GM21423 (cell line): Measurements from ENCODE around the gene SIX1.

Experiments
- ATAC-seq: cut with Tn5 transposase; IDR thresholded peaks from one replicate; pipeline ENCODE4 v1.9.1; 2021; ENCODE audit warnings: mild to moderate bottlenecking, moderate library complexity; ENCODE audit not compliant: unreplicated experiment

Gene SIX1

DNA sequence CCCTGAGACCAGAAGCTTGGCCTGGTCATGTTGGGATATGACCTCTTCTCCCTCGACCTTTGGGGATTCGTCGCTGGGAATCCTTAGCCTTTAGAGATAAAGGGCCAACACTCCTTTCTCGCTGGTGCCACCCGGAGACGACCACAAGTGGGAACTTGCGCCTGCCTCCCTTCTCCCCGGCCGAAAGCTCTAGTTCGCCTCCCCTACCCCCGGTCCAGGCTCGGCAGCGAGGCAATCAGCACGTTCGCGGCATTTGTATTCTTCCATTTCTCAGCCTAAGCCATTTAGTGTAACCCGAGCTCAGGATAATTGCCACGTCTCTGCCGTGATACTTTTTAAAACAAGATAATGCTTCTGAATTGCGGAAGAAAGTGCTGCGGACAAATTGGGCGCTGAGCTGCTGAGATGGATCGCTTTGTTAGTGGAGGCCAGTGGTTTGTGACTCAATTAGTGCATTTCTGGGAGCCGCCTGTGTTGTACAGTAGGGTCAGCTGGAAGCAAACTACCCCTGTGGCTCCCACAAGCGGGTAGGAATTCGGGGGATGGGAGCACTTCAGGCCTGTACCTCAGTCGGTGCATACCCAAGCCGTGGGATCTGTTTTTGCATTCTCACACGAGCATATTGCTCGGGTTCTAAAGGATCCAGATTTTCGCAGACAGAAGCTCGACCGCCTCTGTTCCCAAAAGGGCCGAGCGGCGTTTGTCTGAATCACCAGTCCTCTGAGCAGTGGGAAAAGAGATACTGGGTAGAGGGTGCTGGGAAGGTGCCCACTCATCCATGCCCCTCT lies 6.8 kb upstream of the SIX1 start:
- ATAC-seq, result no peak

DNA sequence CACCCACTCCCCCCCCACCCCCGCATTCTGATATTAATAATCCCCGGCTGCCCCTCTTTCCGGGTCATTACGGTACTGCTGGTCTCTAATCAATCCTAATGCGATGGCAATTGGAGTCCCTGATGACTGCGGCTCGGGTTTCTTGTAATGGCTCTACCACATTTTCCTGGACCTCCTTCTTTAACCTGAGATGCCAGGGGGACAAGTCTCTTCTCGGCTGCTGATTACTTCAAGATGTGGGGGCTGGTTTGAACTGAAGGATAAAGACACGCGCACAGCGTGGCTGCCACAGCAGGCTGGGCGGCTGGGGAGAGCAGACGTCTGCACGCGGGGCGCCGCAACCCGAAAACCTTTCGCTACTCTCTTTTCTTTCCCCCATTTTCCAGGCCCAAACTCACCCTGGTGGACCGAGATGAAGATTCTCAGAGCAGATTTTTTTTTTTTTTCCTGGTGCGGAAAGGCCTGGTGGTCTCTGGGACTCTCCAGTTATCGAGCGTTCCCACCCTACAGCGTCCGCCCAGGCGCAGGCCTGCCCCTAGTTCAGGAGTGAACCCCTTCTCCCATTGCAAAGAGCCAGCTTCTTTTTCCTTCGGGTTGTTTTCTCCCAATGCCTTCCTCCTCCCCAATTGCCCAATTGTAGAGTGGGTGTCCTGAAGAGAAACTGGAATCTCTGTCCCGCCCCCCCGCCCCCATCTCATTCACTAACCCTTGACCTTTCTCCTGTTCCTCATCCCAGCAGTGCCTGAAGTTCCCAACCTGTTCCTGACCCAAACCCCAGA lies 6.0 kb upstream of the SIX1 start:
- ATAC-seq, result no peak

DNA sequence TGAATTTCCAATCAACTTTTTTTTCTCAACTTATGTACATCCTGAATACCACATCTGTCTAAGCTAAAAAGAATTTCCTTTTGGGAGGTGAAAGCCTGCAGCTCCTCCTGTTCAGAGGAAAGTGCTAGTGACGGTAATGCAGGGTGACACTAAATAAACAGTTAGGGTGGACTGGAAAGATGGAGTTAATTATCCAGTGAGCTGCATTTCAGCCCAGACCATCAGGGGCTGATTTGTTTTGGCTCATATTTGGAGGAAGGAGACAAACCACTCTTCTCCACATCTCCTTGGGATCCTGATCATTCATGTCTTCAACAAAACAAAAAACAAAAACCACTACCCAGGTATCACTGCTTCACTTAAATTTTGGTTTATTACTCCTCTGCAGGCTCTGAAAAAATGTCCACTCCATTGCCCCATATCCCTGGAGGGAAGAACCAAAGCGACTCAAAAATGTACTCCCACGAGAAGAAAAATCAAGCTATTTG lies 5.1 kb upstream of the SIX1 start:
- ATAC-seq, result no peak

DNA sequence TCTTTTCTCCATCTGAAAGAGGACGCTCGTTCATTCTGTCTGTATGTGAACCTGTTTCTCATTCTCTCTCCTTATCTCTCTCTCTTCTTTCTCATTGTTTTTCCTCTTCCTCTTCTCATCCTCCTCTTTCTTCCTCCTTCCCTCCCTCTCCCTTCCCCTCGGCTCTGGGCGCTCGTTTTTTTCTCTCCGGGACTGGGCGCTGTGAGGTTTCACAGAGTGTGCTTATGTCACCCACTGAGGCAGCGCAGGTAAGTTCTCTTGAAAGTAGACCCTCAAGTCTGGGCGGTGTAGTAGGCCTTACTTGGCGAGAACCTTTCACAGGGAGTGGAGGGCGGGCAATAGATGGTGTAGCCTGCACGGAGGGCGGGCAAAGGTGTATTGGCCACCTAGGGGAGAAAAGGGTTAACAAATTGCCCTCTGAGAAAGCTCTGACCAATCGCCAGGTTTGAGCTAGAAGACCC lies 4.5 kb upstream of the SIX1 start:
- no peak for ATAC-seq

DNA sequence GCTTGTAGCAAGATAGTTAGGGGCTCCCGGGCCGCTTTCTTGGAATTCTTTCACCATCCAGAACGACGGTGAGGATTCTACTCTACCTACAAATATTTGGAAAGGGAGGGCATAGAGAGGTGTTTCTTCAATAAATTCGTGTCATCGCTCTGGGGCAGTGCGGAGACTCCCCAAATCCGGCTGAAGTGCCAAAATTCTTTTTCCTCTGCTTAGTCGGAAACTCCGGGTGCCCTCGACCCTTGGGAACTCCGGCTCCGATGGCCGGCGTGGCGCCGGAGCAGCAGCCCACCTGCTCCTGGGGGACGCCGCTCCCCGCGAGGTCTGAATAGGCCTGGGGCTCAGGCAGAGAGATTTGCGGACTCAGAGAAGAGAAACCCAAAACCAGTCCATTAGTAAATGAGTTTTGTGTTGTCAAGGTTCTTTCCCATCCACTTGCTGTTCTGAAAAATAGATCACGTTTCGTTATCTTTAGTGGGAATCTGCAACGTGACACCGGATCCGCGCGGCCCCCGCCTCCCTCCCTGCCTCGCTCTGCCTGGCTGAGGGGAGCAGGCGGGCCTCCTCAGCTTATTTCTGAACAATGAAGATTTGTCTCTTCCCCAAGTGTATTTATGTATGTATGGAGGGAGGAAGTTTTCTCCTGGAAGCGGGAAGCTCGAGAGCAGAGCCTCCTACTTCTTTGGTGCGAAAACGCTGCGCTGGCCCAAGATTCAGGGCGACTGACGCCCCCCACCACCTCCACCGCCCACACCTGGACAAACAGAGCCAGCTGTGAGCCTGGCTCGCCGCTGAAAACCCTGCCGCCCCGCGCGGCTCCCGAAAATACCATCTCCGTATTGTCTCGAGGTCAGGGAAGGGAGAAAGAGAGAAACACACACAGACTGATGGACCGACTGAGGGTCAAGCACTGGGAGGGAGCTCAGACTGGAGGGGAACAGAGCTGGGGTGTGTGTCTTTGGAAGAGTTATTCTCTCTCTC lies 3.7 kb upstream of the SIX1 start:
- no peak for ATAC-seq

DNA sequence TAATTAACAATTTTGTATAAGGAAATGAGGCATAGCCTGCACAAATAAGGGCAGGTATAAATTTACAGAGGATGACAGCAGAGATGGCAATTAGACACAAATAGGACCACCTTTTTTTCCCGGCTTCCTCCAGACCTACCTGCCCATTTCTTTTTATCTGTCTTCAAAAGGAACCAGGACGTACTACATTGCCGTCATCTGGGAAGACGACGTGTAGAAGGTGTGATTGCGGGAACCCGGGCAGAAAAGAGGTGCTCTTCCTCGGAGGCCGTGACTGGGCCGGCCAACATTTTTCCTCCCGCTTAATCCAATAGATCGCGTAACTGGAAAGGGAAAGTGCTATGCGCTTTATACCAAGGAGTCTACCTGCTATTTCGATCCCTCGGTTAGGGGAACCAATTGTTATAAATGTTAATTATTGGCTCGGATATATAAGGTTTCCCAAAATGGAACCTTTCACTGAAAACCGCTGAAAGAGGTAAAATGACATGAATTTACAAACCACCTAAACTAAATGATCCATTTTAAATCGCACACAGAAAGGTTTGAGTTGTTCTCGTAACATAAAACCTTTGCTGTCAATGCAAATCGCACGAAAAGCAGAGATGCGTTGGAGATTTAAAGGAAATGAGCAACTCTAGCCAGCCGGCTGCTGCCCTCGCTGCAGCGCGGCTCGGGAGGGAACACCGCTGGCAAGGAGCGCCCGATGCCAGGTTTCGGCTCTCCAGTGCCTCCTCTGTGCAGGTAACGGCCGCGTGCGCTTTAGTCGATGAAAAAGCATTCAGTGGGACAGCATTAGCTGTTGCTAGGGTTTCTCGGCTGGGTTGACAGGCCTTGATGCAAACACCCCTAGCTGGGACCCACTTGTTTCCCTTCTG lies 2.8 kb upstream of the SIX1 start:
- no peak for ATAC-seq

DNA sequence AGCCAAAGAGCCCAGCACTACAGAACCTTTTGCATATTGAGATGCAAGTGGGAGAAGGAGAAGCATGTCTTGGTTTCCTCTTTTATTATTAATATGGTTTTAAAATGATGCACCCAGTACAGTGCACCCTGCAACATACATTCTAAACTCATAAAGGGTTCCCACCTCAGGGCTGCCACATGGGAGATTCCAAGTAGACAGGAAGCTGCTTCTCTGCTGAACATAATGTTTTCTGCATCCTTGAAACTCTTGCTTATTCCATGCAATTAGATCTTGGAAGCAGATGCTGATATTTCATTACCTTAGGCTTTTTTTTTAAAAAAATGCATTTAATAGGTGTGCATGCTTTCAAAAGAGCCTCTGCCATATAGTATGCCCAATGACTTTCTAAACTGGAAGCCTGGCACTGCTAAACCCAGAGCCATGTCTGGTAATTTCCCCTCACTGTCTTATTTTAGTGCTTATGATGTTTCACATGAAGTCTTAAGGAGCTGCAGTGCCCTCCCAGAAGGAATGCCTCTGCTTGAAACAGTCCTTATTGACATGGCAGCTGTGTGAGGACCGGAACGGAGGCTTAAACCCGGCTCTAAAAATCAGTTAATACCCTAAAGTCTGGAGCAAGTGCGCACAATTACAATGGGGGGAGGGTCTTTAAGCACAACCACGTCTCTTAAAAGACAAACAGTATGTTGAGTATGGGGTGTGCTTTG lies 2.0 kb upstream of the SIX1 start:
- ATAC-seq, result no peak

DNA sequence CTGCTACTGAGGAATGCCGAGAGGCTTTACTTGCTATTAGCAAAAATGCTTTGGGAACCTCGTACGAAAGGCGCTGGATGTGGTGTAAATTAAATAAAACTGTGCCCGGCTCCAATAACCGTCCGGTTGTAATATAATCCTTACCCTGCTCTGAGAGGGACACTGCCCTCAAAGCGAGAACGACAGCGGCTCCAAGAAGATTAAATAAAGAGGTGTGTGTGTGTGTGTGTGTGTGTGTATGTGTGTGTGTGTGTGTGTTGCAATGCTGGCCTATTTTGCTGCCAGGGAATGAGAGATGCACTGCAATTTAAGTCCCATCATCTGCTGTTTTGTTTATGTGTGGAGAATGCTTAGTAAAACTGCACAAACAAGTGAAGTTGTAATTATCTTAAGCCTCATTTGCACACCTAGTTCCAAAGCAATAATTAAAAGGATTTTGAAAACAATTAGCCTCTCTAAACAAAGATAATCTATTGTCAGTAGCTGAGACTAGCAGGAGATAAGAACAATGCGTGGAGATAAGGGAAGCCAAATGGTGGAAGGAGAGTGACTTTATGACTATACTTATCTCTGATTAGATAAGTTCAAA lies 1.2 kb upstream of the SIX1 start:
- no peak for ATAC-seq

DNA sequence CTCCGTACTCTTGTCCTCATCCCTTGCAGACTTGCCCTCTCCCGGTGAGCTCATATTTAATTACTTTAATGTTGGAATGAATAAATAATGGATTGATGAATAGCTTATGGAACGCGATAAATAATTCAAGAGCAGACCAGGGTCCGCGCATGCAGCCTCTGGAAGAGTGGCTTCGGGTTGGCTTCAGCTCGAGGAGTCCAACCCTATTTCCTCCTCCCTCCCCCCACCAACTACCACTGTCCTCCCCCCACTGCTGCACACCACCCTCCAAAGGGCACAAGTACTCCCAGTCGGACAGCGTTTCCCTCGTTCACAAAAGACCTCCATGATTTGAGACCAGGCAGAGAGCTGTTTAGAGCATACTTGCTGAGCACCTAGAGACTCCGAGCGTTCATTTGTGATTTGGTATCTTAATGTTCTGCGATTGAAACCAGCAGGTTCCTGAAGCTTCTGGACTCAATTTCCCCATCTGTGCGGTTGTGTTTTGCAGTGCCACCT lies 647 bp upstream of the SIX1 start:
- ATAC-seq, result no peak

DNA sequence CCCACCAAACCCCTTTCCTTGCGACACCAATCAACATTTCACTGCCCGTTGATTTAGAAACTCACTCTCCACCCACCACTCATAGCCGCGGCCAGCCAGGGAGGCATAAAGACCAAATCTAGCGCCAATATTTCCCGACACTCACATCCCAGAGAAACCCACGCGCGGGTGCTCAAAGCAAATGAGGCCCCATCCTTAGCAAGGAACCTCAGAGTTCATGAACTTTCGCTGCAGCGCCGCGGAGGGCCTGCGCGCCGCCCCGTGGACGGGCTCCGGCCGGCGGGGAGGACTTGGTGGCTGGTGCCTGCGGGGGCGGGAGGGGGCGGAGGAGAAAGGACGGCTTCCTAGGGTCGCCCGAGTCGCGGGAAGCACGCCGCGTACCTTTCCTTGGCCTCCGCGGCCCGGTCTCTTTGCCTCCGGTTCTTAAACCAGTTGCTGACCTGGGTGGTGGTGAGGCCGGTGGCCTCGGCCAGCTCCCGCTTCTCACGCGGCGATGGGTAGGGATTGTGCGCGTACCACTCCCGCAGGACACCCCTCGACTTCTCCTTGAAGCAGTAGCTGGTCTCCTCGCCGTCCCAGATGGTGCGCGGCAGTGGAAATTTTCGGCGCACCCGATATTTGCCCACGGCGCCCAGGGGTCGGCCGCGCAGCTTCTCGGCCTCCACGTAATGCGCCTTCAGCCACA lies 886 bp downstream of the SIX1 start:
- ATAC-seq, result no peak

DNA sequence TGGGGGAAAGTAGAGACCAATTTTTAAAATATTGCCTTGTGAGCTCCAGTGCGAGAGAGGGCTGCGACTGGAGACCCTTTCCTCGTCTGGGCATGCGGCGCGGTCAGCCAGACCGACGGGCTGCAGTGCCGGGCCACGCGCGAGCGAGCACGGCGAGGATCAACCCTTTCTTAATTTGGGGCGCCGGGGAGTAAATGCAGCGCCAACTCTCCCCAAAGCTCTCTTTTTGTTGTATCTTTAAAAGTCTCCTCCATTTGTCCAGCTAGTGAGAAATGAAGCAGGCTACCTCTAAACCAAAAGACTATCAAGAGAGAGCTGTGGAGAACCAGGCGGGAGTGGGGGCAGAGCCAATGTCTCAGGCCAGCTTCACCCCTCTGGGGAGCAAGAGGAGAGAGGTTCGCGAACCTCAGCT lies 1.4 kb downstream of the SIX1 start:
- ATAC-seq, result no peak

DNA sequence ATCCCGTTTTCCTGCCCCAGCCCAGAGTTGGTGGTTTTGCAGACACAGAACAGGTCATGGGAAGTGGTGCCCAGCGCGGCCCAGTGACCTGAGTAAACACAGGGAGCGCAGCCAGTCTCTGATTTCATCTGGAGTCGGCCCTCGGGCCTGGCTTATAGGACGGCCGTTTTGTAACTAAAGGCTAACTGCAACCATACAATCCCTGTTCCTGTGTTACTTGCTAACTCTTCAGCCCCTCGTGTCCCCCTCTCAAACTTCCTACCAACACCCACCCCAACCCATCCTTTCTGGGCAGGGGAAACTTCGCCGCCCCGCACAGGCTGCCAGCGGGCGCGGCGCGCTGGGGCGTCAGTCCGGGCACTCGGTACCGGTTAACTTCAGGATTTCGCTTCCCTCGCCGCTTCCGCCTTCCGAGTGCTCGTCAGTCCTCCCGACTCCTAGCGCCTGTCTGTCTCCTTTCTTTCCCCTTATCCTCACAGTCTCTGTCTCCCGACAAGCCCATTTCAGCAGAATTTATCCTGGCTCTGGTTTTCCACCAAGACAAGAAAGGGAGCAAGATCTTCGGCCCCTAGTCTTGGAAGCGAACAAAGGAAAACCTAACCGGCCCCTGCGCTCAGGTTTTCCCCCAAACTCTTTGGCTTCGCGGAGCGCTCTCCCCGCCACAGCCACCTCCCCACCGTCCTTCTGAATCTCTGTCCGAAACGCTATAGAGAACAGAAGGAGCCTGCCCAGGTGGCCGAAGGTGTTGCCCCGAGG lies 2.0 kb downstream of the SIX1 start:
- no peak for ATAC-seq

DNA sequence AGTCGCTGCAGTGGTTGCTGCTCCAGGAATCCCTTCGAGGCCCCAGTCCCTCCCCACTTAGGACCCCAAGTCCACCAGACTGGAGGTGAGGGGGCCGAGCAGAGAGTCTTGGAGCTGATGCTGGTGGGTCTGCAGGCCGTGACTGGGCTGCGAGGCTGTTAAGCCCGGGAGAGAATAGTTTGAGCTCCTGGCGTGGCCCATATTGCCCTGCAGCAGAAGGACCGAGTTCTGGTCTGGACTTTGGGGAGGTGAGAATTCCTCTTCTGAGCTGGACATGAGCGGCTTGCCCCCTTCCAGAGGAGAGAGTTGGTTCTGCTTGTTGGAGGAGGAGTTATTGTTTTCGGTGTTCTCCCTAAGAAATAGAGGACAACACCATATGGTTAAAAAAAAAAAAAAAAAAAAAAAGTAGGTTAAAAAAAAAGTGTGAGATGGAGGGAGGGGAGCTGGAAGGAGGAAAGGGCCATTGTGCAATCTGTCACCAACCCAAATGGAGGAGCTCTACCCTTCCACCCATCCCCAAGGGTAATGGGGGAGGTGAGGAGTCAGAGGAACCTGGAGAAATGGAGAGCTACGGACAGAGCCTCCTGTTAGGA lies 3.0 kb downstream of the SIX1 start:
- ATAC-seq, result no peak

DNA sequence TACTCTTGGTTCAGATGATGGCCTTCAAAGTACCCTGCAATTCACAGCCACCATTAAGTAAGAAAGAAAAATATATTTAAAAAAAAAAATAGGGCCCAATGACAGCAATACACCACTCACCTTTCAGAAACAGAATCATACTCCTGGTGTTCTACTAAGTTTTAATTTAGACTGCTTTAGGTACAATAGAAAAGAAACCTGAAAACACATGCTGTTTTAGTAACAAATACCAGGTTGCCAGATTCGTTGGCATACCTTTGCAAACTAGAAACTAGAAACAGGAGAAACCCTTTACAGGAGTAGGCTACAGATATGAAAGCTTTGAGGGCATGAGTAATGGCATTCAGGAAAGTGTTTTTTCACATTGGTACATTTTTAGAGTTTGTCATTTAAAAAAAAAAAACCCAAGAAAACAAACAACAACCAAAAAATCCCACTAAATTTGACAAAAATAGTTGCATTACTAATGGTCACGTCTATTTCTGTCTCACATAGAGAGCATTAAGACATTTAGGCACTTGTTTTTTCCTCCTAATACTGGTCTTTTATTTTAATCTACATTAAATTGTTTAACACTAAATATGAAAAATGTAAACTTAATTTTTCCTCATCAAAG lies 4.0 kb downstream of the SIX1 start:
- ATAC-seq, result no peak

DNA sequence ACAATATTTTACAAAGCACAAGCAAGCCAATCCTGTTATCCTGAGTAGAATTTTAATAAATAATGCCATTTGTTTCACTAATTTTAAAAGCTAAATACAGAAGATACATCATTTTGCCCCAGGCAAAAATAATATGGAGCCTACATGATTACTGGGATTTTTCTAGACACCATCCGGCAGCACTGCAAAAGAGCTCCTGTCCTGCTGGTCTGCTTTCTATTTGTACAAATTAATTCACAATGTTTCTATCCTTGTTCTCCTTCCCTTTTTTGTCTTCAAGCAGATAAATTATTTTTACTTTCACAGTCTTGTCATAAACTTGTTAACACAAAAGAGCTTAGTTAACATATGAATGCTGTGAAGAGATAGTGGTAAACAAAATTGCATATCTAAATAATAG lies 4.6 kb downstream of the SIX1 start:
- ATAC-seq, result no peak

DNA sequence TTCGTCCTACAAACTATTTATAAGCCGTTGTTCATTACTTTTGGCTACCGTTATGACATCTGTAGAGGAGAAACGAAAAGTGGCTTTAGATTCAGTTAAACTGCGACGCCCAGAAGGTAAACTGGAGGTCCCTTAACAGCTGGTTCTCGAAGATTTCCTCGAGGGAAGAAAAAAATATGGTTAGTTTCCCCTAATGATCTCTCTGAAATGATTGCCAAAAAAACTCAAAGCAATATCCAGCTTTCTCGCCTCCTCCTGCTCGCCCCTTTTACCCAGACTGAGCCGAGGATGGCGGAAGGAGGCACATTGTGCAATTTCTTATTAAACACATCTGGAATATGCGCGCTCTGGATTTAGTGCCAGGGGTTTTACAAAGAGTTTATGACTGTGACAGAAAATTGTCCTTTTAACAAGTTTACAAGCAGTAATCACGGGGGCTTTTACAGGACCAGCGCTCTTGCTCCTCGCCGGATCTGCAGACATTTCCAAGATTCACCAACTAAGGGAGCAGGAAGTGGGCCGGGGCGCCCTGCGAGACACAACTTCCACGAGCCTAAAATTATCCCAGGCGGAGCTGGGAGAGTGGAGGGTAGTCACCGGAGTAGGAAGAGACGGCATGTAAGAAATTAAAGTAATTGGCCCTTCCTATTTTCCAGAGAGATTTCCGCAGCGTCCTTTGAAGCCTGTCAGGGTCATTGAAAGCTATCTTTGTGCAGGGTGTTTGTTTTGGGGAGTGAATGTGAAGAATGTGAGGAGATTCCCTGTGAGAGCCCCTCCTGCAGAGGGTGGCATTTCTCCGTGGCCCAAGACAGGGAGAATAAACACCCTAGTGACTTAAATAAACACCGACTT lies 5.6 kb downstream of the SIX1 start:
- no peak for ATAC-seq
